SK-N-SH treated with all-trans-retinoic acid at 6 μM for 48 hours (cell line): ENCODE measurements around the gene IRAG1.

Experiments
- CREB5 ChIP-seq: fragments of 250-450 bp; sonication (Bioruptor Pico); IDR thresholded peaks from 2 replicates; pipeline ENCODE4 v1.5.1; 2020; ENCODE audit warnings: low read depth, mild to moderate bottlenecking, moderate library complexity
- PATZ1 ChIP-seq: fragments of 250-450 bp; sonication (Bioruptor Pico); IDR thresholded peaks from 2 replicates; pipeline ENCODE4 v1.8.0; 2020; ENCODE audit warnings: mild to moderate bottlenecking, moderate library complexity, borderline replicate concordance
- TCF4 ChIP-seq: fragments of 250-450 bp; sonication (Bioruptor Pico); IDR thresholded peaks from 2 replicates; pipeline ENCODE4 v1.8.0; 2021; ENCODE audit warnings: mild to moderate bottlenecking, moderate library complexity, borderline replicate concordance

GRCh38 chr11:10693509-10694081, at the start of gene IRAG1:
- TF ChIP-seq TCF4 (CRISPR knock-in tag) (no peak; the same call in 1 of the 2 replicates), PATZ1 (CRISPR knock-in tag) (no peak), CREB5 (CRISPR knock-in tag) (no peak)
